Effector memory CD4-positive, alpha-beta T cell (primary cell): ENCODE measurements around the gene MOG.

Experiments used
- DNase-seq, 3 donors: peaks; one replicate each; pipeline ENCODE4 v3.0.0-alpha.2; 2020
- H3K27ac ChIP-seq: 2 replicates; pipeline ENCODE4 v1.7.0; 2013; ENCODE audit warnings: mild to moderate bottlenecking, low read length, moderate library complexity; ENCODE audit not compliant: insufficient read depth, poor library complexity, severe bottlenecking
- H3K27me3 ChIP-seq: replicated peaks from 2 replicates; pipeline ENCODE4 v1.7.0; 2013; ENCODE audit warnings: mild to moderate bottlenecking, low read length; ENCODE audit not compliant: insufficient read depth, control insufficient read depth, poor library complexity, severe bottlenecking
- H3K36me3 ChIP-seq: 2 replicates; pipeline ENCODE4 v1.7.0; 2013; ENCODE audit warnings: mild to moderate bottlenecking, low read length, moderate library complexity; ENCODE audit not compliant: control insufficient read depth, insufficient read depth
- H3K4me1 ChIP-seq: 2 replicates; pipeline ENCODE4 v1.7.0; 2013; ENCODE audit warnings: low read length, mild to moderate bottlenecking; ENCODE audit not compliant: control insufficient read depth, insufficient read depth, poor library complexity, severe bottlenecking
- H3K4me3 ChIP-seq: 2 replicates; pipeline ENCODE4 v1.7.0; 2013; ENCODE audit warnings: low read length, low read depth, mild to moderate bottlenecking; ENCODE audit not compliant: insufficient read depth, poor library complexity, severe bottlenecking
- H3K9me3 ChIP-seq: 2 replicates; pipeline ENCODE4 v1.7.0; 2013; ENCODE audit warnings: mild to moderate bottlenecking, low read length, moderate library complexity; ENCODE audit not compliant: control insufficient read depth
- total RNA-seq, 3 donors: gene quantifications; one replicate each; lab custom pipeline; 2026; lab: John Stamatoyannopoulos, UW

Gene MOG
- 0 reads per million in 3 donors for total RNA-seq

GRCh38 chr6:29656798-29657197 is at the start of gene MOG:
MOG (plus strand) TSS chr6:29657092; CDS start chr6:29657210, 118 bp downstream.
- H3K27ac ChIP-seq = no peak within 1 kb of the TSS
- no peaks in the 10 kb centered on the region for H3K9me3 ChIP-seq
- DNase-seq = no peak
- peaks cover 4% of the 10 kb centered on the region for H3K27me3 ChIP-seq
- no peaks in the 10 kb centered on the region for H3K4me1 ChIP-seq
- H3K36me3 ChIP-seq = no peaks in the 10 kb centered on the region
- no peak within 1 kb of the TSS for H3K4me3 ChIP-seq

GRCh38 chr6:29608131-29608530 is 48.8 kb upstream of the MOG start:
- H3K4me3 ChIP-seq = no peak overlapping the region
- DNase-seq = no peak
- H3K36me3 ChIP-seq = peaks cover 74% of the 10 kb centered on the region
- no peaks in the 10 kb centered on the region for H3K9me3 ChIP-seq
- no peaks in the 10 kb centered on the region for H3K4me1 ChIP-seq
- H3K27me3 ChIP-seq = no peaks in the 10 kb centered on the region
- H3K27ac ChIP-seq = no peak overlapping the region

GRCh38 chr6:29610540-29610939 is 46.4 kb upstream of the MOG start:
- Histone ChIP-seq H3K27ac (no peak overlapping the region), H3K4me1 (no peaks in the 10 kb centered on the region), H3K9me3 (no peaks in the 10 kb centered on the region), H3K36me3 (peaks cover 70% of the 10 kb centered on the region), H3K27me3 (no peaks in the 10 kb centered on the region), H3K4me3 (no peak overlapping the region)
- no peak for DNase-seq

GRCh38 chr6:29611426-29611825 is 45.5 kb upstream of the MOG start:
- H3K4me3 ChIP-seq = no peak overlapping the region
- no peaks in the 10 kb centered on the region for H3K4me1 ChIP-seq
- peaks cover 61% of the 10 kb centered on the region for H3K36me3 ChIP-seq
- DNase-seq = no peak
- no peaks in the 10 kb centered on the region for H3K9me3 ChIP-seq
- no peaks in the 10 kb centered on the region for H3K27me3 ChIP-seq
- H3K27ac ChIP-seq = no peak overlapping the region

- DNase-seq = no peak
- Histone ChIP-seq H3K36me3 (peaks cover 36% of the 10 kb centered on the region), H3K27ac (no peak overlapping the region), H3K4me3 (no peak overlapping the region), H3K4me1 (no peaks in the 10 kb centered on the region), H3K27me3 (no peaks in the 10 kb centered on the region), H3K9me3 (no peaks in the 10 kb centered on the region)
Observed at GRCh38 chr6:29617782-29618554, 38.9 kb upstream of the MOG start.

- peaks cover 25% of the 10 kb centered on the region for H3K36me3 ChIP-seq
- H3K27ac ChIP-seq = no peak overlapping the region
- H3K4me1 ChIP-seq = no peaks in the 10 kb centered on the region
- no peaks in the 10 kb centered on the region for H3K9me3 ChIP-seq
- H3K4me3 ChIP-seq = no peak overlapping the region
- H3K27me3 ChIP-seq = no peaks in the 10 kb centered on the region
- DNase-seq = no peak
Observed at GRCh38 chr6:29619578-29620160, 37.2 kb upstream of the MOG start.

GRCh38 chr6:29620630-29621029 is 36.3 kb upstream of the MOG start:
- DNase-seq = no peak
- Histone ChIP-seq H3K4me3 (no peak overlapping the region), H3K27me3 (no peaks in the 10 kb centered on the region), H3K9me3 (no peaks in the 10 kb centered on the region), H3K36me3 (peaks cover 25% of the 10 kb centered on the region), H3K4me1 (no peaks in the 10 kb centered on the region), H3K27ac (no peak overlapping the region)

GRCh38 chr6:29624520-29624961 is 32.4 kb upstream of the MOG start:
- Histone ChIP-seq H3K27ac (no peak overlapping the region), H3K9me3 (no peaks in the 10 kb centered on the region), H3K4me3 (no peak overlapping the region), H3K36me3 (peaks cover 15% of the 10 kb centered on the region), H3K4me1 (peaks cover 14% of the 10 kb centered on the region), H3K27me3 (no peaks in the 10 kb centered on the region)
- DNase-seq = no peak

- Histone ChIP-seq H3K27ac (no peak overlapping the region), H3K27me3 (no peaks in the 10 kb centered on the region), H3K9me3 (no peaks in the 10 kb centered on the region), H3K4me1 (peaks cover 14% of the 10 kb centered on the region), H3K4me3 (no peak overlapping the region), H3K36me3 (peaks cover 10% of the 10 kb centered on the region)
- DNase-seq = no peak
Observed at GRCh38 chr6:29625337-29625930, 31.5 kb upstream of the MOG start.
